ENCODE measurements around the gene SYNDIG1. TPM values are rescaled to one million over a fixed set of nuclear protein-coding genes. Genes with fewer than 3 reads are reported as not detected.

The SYNDIG1 gene
- total RNA-seq, 1 donor from 2014 or later: 0.17 TPM

- no peak for DNase-seq
These were observed 21.3 kb upstream of the SYNDIG1 start for GRCh38 chr20:24448170-24448569.

- DNase-seq: no peak
These were observed 20.3 kb upstream of the SYNDIG1 start for GRCh38 chr20:24449026-24449720.

- no peak for DNase-seq
These were observed 19.3 kb upstream of the SYNDIG1 start for GRCh38 chr20:24450177-24450576.

- no peak for DNase-seq
These were observed 18.6 kb upstream of the SYNDIG1 start for GRCh38 chr20:24450624-24451376.

GRCh38 chr20:24451428-24451827, 18.0 kb upstream of the SYNDIG1 start:
- DNase-seq: no peak

GRCh38 chr20:24452016-24452415, 17.4 kb upstream of the SYNDIG1 start:
- no peak for DNase-seq

- DNase-seq: no peak
These were observed 16.8 kb upstream of the SYNDIG1 start for GRCh38 chr20:24452498-24453127.

GRCh38 chr20:24453869-24454268, 15.6 kb upstream of the SYNDIG1 start:
- DNase-seq: no peak

- no peak for DNase-seq
These were observed 14.3 kb upstream of the SYNDIG1 start for GRCh38 chr20:24455081-24455480.

GRCh38 chr20:24456398-24456781, 13.0 kb upstream of the SYNDIG1 start:
- DNase-seq: no peak

GRCh38 chr20:24458436-24458835, 11.0 kb upstream of the SYNDIG1 start:
- no peak for DNase-seq

- no peak for DNase-seq
These were observed 9.7 kb upstream of the SYNDIG1 start for GRCh38 chr20:24459733-24460132.

GRCh38 chr20:24460712-24461111, 8.7 kb upstream of the SYNDIG1 start:
- DNase-seq: no peak

GRCh38 chr20:24461848-24462247, 7.6 kb upstream of the SYNDIG1 start:
- DNase-seq: no peak

- no peak for DNase-seq
These were observed 6.9 kb upstream of the SYNDIG1 start for GRCh38 chr20:24462460-24463010.

- DNase-seq: no peak
These were observed 4.3 kb upstream of the SYNDIG1 start for GRCh38 chr20:24465159-24465558.

- no peak for DNase-seq
These were observed 3.7 kb upstream of the SYNDIG1 start for GRCh38 chr20:24465730-24466129.

- no peak for DNase-seq
These were observed 871 bp upstream of the SYNDIG1 start for GRCh38 chr20:24468401-24469115.

- DNase-seq: no peak
These were observed 691 bp downstream of the SYNDIG1 start for GRCh38 chr20:24469894-24470745.

- no peak for DNase-seq
These were observed 1.5 kb downstream of the SYNDIG1 start for GRCh38 chr20:24470746-24471582.

GRCh38 chr20:24472426-24472825, 3.0 kb downstream of the SYNDIG1 start:
- no peak for DNase-seq

All from dermis blood vessel endothelial cell (primary cell).